ENCODE results near the gene TEAD1. TPM values are rescaled to one million over a fixed set of nuclear protein-coding genes. Genes with fewer than 3 reads are reported as not detected.

TEAD1 gene
- total RNA-seq, 1 donor from 2014 or later: 88.1 TPM

DNA sequence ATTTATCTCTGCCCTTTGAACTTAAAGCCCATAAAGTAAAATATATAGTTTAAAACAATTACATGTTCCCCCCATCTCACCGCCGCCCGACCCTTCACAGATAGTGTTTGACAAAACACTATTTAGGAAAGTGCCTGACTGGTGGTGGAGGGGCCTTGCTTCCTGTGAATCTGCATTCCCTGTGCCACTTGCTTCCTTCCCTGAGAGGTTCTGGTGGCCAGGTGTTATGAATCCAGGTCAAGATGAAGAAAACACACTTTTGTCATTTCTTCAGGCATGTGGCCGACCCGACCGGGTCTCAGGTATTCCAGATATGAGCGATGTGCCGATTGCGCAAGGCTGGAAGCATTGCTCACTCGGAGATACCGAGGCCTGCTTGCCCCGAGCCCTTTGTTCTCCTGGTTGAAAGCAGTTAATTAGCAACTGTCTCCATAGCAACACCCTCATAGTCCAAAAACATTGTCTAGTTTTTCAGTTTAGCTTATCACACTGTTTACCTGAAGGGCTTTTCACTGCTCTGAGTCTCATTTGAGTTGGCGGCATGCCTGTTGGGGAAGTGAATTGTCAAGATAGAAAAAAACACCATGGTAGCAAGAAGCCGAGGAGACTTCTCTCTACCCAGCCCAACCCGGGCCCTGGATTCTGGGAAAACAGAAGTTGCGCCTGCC lies 128.3 kb downstream of the TEAD1 start:
- TF ChIP-seq, protein P1, sequence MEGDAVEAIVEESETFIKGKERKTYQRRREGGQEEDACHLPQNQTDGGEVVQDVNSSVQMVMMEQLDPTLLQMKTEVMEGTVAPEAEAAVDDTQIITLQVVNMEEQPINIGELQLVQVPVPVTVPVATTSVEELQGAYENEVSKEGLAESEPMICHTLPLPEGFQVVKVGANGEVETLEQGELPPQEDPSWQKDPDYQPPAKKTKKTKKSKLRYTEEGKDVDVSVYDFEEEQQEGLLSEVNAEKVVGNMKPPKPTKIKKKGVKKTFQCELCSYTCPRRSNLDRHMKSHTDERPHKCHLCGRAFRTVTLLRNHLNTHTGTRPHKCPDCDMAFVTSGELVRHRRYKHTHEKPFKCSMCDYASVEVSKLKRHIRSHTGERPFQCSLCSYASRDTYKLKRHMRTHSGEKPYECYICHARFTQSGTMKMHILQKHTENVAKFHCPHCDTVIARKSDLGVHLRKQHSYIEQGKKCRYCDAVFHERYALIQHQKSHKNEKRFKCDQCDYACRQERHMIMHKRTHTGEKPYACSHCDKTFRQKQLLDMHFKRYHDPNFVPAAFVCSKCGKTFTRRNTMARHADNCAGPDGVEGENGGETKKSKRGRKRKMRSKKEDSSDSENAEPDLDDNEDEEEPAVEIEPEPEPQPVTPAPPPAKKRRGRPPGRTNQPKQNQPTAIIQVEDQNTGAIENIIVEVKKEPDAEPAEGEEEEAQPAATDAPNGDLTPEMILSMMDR (IDR thresholded peaks at IDR 0.05; ENCODE audit: insufficient read depth, low read length, poor library complexity, severe bottlenecking): no peak
- peak; percentile 99 for DNase-seq (ENCODE audit: low read depth)
- Histone ChIP-seq H3K4me3 (ENCODE audit: low read depth, low read length) (no peak overlapping the region), H3K27me3 (ENCODE audit: control insufficient read depth, insufficient read depth, low read length) (no peaks in the 10 kb centered on the region), H3K36me3 (ENCODE audit: control insufficient read depth, insufficient read depth, low read length) (no peaks in the 10 kb centered on the region)

DNA sequence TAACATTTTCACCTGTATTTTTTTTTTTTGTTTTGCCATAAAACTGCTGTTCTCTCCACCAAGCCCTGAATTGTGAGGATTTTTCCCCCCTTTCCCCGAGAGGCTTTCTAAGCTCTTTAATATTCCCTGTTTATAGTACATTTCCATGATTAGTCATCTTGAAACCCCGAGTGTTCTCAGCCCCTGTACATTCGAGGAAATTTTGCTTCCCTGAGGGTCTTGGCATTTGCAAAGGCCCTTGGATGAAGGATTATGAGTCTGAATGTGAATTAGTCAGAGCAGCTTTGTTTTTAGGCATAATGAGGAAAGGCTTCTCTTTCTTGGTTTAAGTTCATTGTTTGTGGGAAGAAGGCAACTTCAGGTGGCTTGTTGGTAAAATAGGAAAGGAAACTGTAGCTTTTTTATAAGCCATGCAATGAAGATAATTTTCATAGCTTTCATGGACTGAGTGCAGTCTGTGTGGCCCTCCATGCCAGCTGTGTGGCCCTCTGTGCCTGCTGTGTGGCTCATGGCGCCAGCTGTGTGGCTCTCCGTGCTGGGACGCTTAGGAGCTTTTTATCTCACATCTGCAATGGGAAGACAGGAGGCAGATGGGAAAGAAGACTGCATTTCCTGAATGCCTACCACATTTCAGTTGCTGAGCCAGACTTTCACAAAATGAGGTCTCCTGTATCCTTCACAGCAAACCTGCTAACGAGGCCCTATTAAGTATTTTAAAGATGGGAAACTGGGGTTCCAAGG lies 129.0 kb downstream of the TEAD1 start:
- Histone ChIP-seq H3K27me3 (ENCODE audit: control insufficient read depth, insufficient read depth, low read length) (no peaks in the 10 kb centered on the region), H3K36me3 (ENCODE audit: control insufficient read depth, insufficient read depth, low read length) (no peaks in the 10 kb centered on the region), H3K4me3 (ENCODE audit: low read depth, low read length) (no peak overlapping the region)
- DNase-seq (ENCODE audit: low read depth): no peak
- TF ChIP-seq, protein P1 (IDR thresholded peaks at IDR 0.05; ENCODE audit: insufficient read depth, low read length, poor library complexity, severe bottlenecking): no peak

DNA sequence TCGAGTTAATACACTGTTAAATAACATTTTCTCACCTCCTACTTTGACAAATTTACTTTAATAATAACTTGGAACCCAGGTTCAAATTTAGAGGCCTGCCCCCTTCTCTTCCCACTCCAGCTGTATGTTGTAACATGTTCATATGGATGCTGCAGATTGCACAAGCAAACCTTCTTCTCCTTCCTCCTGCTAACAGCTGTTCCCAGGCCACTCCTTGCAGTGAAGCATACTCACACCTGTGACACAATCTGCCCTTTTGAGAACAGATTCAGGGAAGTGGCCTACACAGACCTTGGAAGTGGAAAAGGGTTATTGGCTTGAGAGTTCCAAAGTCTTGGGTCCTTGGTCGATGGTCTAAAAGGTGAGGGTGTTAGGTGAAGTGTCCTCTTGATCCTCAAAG lies 131.9 kb downstream of the TEAD1 start:
- Histone ChIP-seq H3K27me3 (ENCODE audit: control insufficient read depth, insufficient read depth, low read length) (no peaks in the 10 kb centered on the region), H3K4me3 (ENCODE audit: low read depth, low read length) (no peak overlapping the region), H3K36me3 (ENCODE audit: control insufficient read depth, insufficient read depth, low read length) (no peaks in the 10 kb centered on the region)
- TF ChIP-seq, protein P1 (IDR thresholded peaks at IDR 0.05; ENCODE audit: insufficient read depth, low read length, poor library complexity, severe bottlenecking): no peak
- no peak for DNase-seq (ENCODE audit: low read depth)

DNA sequence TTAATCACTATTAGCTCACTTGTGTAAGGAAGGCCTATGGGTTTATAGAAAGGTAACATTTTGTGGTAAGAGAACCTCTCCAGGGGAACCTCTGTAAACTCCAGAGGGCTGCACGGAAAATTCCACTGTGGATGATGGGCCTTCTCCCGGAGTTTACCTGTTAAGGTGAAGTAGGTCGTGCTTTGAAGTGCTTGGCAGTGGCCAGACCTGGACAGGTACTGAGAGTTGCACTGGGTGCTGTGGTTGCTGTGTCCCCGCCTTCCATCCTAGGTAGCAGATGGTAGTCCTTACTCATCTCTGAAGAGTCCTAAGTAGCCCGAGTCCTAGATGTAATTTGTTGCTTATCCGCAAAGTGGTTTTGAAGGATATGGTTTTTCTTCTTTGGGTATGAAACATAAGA lies 133.4 kb downstream of the TEAD1 start:
- no peak for DNase-seq (ENCODE audit: low read depth)
- Histone ChIP-seq H3K36me3 (ENCODE audit: control insufficient read depth, insufficient read depth, low read length) (no peaks in the 10 kb centered on the region), H3K4me3 (ENCODE audit: low read depth, low read length) (no peak overlapping the region), H3K27me3 (ENCODE audit: control insufficient read depth, insufficient read depth, low read length) (no peaks in the 10 kb centered on the region)
- TF ChIP-seq, protein P1 (IDR thresholded peaks at IDR 0.05; ENCODE audit: insufficient read depth, low read length, poor library complexity, severe bottlenecking): no peak

DNA sequence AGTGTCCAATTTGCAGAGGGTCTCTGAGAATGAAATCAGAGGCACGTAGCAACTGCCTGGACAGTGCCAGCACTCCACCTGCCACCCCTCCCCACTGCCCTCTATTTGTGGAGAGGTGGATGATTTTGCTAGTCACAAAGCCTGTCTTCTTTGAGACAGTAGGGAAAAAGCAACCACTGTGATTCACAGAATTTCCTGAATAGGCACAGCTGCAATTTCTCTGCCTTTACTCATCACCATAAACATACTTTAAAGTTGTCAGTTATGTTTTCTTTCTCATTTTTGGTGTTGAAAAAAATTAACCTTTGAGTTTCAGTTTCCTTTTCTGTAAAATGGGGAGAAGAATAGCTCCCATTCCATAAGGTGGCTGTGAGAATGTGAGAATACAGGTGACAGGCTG lies 134.3 kb downstream of the TEAD1 start:
- TF ChIP-seq, protein P1 (IDR thresholded peaks at IDR 0.05; ENCODE audit: insufficient read depth, low read length, poor library complexity, severe bottlenecking): no peak

More for the DNA sequence above, 134.3 kb downstream of the TEAD1 start:
- Histone ChIP-seq H3K4me3 (ENCODE audit: low read depth, low read length) (no peak overlapping the region), H3K36me3 (ENCODE audit: control insufficient read depth, insufficient read depth, low read length) (no peaks in the 10 kb centered on the region), H3K27me3 (ENCODE audit: control insufficient read depth, insufficient read depth, low read length) (no peaks in the 10 kb centered on the region)
- DNase-seq (ENCODE audit: low read depth): no peak
